NCI-H1092 (cell line): ENCODE measurements around the gene ZSWIM8.
"Not testable (repeated sequence)": the region's sequence is repeated elsewhere in the genome, so short reads cannot be mapped to it uniquely, and the experiment has no call there.

Experiments
- DNase-seq: peaks from one replicate; lab custom pipeline; 2025; lab: John Stamatoyannopoulos, UW

ZSWIM8 gene

DNA sequence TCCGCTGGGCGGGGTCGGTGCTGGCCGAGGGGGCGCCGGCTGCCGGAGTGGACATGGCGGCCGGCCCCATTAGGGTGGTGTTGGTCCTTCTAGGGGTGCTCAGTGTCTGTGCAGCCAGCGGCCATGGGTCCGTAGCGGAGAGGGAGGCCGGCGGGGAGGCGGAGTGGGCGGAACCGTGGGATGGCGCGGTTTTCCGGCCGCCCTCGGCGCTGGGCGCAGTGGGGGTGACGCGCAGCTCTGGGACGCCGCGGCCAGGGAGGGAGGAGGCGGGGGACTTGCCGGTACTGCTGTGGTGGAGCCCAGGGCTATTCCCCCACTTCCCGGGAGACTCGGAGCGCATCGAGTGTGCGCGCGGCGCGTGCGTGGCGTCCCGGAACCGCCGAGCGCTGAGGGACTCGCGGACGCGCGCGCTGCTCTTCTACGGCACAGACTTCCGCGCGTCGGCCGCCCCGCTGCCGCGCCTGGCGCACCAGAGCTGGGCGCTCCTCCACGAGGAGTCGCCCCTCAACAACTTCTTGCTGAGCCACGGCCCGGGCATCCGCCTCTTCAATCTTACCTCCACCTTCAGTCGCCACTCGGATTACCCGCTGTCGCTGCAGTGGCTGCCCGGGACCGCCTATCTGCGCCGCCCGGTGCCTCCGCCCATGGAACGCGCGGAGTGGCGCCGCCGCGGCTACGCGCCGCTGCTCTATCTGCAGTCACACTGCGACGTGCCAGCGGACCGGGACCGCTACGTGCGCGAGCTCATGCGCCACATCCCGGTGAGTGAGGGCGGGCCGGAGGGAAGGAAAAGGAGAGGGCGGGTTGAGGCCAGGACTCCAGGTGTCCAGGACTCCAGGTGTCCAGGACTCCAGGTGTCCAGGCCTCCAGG is 12.9 kb upstream of the ZSWIM8 start:
- peak; percentile 26 for DNase-seq

DNA sequence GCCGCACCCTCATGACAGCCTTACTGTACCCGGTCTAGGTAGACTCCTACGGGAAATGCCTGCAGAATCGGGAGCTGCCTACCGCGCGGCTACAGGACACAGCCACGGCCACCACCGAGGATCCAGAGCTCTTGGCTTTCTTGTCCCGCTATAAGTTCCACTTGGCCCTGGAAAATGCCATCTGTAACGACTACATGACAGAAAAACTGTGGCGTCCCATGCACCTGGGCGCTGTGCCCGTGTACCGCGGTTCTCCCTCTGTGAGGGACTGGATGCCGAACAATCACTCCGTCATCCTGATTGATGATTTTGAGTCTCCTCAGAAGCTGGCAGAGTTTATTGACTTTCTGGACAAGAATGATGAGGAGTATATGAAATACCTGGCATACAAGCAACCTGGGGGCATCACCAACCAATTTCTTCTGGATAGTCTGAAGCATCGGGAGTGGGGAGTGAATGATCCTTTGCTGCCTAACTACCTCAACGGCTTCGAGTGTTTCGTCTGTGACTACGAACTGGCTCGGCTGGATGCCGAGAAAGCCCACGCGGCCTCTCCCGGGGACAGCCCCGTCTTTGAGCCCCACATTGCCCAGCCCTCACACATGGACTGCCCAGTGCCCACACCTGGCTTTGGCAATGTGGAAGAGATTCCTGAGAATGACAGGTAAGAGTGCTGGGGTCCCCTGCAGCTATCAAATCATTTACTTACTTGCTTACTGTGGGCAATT is 12.1 kb upstream of the ZSWIM8 start:
- no peak for DNase-seq

DNA sequence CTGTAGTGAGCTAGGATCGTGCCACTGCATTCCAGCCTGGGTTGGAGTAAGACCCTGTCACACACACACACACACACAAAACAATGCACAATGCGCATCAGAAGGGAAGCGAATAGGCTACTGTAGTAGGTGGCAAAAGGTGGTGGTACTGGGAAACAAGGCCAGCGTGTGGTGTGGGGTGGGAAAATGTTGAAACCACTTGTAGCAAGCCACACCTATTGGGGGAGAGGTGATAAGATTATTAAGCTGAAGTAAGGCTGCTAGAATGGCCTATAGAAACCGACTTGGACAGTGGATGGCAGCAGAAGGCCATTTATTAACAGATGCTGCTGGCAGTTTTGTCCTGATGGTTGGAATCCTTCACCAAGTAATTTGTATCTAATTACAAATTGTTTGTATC is 10.8 kb upstream of the ZSWIM8 start:
- DNase-seq, result no peak

DNA sequence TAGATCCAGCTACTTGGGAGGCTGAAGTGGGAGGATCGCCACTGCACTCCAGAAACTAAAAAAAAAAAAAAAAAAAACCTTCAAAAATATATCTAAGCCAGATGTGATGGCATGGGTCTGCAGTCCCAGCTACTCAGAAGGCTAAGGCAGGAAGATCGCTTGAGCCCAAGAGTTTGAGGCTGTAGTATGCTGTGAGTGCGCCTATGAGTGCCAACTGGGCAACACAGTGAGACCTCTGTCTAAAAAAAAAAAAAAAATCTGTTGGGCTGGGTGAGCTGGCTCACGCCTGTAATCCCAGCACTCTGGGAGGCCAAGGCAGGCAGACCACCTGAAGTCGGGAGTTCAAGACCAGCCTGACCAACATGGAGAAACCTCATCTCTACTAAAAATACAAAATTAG is 6.4 kb upstream of the ZSWIM8 start:
- DNase-seq, result no peak

DNA sequence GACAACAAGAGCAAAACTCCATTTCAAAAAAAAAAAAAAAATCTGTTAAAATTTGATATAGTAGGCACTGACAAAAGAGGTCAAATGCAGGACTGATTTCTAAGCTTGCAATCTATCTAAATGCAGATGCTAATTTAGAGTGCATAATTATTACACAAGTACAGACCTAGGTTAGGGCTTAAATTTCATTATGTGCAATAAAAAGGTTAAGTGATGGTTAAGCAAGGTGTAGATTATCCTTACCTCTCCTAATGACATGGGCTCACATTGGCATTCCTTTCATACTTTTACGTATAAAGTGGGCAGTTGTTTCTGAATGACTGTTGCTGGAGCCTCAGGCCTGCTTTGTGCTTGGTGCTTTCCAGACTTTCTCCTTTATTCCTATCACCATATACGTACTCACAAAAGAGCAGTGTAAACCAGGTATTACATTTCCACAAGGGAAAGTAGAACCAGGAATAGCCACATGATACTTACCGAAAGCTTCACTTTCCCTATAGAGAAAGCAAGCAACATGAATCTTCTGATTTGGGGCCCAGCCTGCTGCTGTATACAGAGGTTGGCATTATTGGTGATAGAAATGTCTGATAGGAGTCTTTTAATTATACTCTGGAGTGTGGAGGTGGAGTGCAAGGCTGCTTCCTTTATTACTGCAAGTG is 5.7 kb upstream of the ZSWIM8 start:
- no peak for DNase-seq

DNA sequence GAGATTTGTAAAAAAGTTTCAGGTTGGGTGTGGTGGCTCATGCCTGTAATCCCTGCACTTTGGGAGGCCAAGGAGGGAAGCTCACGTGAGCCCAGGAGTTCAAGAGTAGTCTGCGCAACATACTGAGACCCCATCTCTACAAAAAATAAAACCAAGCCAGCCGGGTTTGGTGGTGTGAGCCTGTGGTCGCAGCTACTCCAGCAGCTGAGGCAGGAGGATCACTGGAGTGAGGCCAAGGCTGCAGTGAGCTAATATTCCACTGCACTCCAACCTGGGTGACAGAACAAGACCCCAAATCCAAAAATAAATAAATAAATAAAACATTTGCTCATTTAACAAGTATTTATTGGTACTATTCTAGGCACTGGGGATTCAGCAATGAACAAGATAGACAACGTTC is 5.1 kb upstream of the ZSWIM8 start:
- no peak for DNase-seq

DNA sequence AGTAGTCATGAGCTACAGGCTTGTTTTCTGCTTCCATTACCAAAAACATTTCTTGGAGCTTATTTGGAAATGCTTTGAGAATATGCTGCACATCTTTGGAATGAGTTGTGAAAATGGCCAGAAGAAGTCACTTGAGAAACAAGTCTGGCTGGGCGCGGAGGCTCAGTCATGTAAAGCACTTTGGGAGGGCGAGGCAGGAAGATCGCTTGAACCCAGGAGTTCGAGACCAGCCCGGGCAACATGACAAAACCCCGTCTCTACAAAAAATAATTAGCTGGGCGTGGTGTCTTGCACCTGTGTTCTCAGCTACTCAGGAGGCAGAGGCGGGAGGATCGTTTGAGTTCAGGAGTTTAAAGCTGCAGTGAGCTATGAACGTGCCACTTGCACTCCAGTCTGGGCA is 4.4 kb upstream of the ZSWIM8 start:
- no peak for DNase-seq

DNA sequence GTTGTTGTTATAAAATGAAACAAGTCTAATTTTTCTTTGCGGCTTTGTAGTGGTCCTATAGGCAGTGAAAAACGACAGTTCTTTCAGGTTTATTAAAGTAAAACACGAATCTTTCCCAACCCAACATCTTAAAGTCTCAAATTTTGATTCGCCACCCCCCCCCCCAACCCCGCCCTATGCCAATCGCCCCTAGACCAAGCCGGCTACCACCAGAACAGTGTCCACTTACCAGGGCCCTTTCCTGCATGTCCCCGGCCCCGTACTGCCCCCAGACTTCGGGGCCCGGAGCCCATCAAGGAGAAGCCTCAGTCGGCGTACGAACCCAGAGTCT is 3.9 kb upstream of the ZSWIM8 start:
- no peak for DNase-seq

DNA sequence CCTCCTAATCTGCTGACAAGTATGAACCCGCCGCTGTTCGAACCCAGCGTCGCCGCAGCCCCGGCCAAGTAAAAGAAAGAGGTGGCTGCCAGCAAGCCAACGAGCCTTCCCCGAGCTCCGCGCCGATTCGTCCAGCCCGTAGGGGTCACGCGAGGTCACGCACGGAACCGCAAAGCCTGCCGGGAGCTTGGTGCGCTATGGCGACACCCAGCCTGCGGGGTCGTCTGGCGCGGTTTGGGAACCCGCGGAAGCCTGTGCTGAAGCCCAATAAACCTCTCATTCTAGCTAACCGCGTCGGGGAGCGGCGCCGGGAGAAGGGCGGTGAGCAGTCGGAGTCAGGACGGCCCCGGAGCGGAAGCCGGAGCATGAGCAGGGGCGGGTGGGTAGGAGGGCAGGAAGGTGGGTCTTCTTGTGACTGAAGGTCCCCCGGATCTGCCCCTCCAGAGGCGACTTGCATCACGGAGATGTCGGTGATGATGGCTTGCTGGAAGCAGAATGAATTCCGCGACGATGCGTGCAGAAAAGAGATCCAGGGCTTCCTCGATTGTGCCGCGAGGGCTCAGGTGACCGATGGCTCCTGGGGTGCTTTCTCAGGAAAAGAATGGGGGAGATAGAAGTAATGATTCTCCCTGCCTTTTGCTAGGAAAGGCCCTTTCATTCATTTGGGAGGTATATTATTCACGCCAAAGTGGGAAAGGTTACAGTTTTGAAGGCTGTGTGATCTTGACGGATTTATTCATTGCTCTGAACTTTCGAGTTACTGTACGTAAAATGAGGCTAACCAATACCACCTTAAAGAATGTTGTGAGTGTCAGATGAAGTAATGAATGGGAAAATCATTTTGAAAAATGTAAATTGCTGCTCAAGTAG is 3.3 kb upstream of the ZSWIM8 start, which contains the start of gene CHCHD1:
CHCHD1 (plus strand) TSS at position 170 of the 870 bp plus-strand sequence; CDS start at position 198, 28 bp downstream.
- DNase-seq, result peak; percentile 65

DNA sequence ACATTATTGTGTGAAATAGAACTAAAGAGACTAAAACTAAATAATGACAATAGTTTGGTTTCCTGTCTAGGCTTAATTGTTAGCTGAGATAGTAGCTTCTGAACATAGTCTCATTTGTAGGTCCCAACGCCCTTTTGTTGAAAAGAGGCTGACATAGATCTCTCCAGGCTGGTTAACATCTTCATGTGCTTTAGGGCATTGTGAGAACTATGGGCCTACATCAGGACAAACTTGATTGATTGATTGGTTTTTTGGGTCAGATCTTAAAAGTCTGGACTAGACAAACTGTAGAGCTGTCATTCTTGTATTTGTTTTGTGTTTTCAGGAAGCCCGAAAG is 2.7 kb upstream of the ZSWIM8 start:
- DNase-seq, result no peak

DNA sequence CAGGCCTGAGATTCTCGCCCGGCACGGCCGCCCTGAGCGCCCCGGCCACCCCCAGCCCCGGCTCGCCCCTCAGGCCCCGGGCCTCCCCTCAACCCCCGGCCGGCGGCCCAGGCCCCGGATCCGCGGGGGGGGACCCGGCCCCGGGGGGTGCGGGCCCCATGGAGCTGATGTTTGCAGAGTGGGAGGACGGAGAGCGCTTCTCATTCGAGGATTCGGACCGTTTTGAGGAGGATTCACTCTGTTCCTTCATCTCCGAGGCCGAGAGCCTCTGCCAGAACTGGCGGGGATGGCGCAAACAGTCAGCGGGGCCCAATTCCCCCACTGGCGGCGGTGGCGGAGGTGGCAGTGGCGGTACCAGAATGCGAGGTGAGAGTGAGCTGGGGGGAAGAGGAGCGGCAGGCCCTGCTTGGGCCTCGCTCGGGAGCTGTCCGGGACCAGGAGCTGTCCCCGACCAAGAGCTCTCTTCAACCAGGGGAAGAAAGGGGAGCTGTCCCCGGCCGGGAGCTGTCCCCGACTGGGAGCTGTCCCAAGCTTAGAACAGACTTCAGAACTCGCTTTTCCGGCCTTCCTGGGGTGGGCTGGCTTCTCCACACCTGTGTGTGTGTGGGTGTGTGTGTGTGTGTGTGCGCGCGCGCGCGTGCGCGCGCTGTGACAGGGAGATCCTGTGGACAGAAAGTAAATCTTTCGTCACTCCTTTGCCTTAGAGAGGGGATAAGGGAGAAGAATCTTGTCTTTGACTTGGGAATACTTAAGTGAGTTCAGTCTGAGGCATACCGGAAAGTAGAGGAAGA is 510 bp downstream of the ZSWIM8 start:
- DNase-seq, result no peak

DNA sequence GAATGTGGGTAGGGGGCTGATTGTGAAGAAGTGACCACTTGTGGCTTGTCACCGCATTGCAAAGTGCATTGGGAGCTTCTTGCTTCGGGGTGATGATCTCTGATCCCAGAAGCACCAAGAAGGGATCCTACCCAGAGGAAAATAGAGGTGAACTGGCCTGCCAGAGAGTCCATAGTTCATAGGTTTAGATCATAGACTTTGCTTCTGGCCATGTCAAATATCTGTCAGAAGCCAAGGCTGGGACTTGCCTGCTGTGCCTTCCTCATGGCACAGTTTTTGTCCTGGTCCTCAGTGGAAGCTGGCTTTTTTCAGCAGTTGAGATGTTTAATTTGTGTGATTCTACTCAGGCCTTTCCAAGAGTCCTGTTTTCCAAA is 1.1 kb downstream of the ZSWIM8 start:
- DNase-seq, result no peak

DNA sequence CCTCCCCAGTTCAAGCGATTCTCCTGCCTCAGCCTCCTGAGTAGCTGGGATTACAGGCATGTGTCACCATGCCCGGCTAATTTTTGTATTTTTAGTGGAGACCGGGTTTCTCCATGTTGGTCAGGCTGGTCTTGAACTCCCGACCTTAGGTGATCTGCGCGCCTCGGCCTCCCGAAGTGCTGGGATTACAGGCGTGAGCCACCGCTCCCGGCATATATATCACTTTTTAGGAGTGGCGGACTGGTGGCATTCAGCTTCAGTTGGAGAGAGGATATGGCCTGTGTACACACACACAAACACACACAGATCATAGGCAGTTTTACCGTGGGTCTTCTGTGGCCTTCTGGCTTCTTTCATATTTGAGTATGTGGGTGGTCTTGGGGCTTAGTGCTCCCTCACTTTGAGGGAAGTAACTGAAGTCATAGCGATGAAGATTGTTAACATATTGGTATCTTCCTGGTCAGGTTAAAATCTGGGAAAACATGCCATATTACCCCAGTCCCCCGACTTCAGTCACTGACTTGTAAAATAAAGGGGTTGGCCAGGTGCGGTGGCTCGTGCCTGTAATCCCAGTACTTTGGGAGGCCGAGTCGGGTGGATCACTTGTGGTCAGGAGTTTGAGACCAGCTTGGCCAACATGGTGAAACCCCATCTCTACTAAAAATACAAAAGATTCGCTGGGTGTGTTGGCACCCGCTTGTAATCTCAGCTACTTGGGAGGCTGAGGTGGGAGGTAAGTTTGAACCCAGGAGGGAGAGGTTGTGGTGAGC is 1.8 kb downstream of the ZSWIM8 start:
- not testable (repeated sequence) for DNase-seq

DNA sequence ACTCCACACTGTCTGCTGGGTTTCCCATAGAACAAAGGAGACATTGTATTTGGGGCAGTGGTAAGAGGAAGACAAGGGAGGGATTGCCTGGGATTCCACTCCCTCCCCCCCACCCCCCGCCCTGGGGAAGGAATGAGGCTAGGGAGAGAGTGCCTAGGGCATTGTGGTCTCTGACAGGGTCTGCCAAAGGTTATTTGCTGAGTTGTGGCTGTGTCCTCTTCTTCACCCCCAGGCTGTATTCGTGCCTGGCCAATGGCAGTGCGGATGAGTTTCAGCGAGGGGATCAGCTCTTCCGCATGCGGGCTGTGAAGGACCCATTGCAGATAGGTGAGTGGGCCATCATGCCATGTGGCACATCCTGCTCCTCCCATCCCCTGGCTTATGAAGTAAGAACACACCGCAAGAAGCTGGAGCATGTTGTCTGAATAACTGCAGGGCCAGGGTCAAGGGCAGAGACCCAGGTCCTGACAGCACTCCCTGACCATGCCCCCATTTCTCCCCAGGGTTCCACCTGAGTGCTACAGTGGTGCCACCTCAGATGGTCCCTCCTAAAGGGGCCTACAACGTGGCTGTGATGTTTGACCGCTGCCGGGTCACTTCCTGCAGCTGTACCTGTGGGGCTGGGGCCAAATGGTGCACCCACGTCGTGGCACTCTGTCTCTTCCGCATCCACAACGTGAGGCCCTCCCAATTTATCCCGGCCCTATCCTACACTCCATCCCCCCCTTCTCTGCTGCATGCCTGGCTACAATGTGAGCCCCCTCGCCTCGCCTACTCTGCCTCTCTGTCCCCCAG is 3.7 kb downstream of the ZSWIM8 start:
- DNase-seq, result no peak

DNA sequence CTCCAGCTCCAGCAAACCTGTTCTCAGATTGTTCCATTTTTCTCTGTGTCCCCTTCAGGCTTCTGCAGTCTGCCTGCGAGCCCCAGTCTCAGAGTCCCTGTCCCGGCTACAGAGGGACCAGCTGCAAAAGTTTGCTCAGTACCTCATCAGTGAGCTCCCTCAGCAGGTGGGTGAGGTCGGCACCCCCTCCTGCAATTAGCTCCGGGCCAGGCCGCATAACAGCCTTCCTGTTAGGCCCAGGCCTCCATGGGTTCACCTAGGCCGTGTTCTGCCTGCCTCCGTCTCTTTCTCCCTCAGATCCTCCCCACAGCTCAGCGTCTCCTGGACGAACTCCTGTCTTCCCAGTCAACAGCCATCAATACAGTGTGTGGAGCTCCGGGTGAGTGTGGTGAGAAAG is 4.3 kb downstream of the ZSWIM8 start:
- no peak for DNase-seq

DNA sequence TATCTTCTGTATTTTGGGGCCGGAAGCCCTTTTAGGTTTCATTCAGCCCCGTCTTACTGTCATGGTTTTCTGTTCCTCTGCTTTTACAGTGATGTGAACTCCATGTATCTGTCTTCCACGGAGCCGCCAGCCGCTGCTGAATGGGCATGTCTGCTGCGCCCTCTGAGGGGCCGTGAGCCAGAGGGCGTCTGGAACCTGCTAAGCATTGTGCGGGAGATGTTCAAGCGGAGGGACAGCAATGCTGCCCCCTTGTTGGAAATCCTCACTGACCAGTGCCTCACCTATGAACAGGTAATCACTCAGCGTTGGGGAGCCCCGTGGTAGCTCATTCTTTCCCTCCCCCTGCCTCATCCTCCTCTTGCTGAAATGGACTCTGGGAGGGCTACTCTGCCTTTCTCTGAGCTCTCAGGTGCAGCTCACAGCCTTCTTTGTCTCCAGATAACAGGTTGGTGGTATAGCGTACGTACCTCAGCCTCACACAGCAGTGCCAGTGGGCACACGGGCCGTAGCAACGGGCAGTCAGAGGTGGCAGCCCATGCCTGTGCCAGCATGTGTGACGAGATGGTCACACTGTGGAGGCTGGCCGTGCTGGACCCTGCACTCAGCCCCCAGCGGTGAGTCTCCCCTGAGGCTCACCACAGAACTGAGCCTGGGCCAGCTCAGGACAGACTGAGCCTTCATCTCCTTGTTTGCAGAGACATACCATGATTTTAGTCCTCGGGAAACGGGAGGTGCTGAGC is 5.7 kb downstream of the ZSWIM8 start:
- no peak for DNase-seq

DNA sequence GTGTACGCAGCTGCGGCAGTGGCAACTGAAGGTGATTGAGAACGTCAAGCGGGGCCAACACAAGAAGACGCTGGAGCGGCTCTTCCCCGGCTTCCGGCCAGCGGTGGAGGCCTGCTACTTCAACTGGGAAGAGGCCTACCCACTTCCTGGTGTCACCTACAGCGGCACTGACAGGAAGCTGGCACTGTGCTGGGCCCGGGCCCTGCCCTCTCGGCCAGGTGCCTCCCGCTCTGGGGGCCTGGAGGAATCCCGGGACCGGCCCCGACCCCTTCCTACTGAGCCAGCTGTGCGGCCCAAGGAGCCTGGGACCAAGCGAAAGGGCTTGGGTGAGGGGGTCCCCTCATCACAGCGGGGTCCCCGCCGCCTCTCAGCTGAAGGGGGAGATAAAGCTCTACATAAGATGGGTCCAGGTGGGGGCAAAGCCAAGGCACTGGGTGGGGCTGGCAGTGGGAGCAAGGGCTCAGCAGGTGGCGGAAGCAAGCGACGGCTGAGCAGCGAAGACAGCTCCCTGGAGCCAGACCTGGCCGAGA is 6.5 kb downstream of the ZSWIM8 start:
- DNase-seq, result no peak

DNA sequence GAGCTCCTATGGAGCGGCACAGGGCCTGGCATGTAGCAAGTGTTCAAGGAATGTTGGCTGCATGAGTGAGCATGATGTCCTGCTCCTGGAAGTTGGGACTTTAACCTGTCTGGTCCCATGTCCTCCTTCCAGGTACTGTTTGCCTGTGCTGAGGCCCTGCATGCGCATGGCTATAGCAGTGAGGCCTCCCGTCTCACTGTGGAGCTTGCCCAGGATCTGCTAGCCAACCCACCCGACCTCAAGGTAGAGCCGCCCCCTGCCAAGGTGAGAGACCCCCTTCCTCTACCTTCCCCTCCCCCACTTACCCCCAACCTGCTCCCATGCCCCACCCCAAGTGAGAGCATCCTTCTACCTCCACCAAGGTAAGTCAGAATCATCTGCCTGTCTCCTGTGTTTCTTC is 8.1 kb downstream of the ZSWIM8 start:
- no peak for DNase-seq

DNA sequence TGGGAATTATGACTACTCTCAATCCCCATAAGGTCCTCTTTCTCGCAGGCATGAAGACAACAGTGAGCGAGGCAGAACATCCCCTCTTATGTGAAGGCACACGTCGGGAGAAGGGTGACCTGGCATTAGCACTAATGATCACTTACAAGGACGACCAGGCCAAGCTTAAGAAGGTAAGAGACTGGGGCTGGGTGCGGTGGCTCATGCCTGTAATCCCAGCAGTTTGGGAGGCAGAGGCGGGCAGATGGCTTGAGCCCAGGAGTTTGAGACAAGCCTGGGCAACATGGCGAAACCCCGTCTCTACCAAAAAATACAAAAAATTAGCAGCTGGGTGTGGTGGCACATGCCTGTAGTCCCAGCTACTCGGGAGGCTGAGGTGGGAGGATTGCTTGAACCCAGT is 10.1 kb downstream of the ZSWIM8 start:
- DNase-seq, result not testable (repeated sequence)
